Panc1 (cell line): ENCODE measurements around the gene VOPP1. TPM values are rescaled to one million over a fixed set of nuclear protein-coding genes. Genes with fewer than 3 reads are reported as not detected.

Source experiments
- ATAC-seq: fragments of 200-7000 bp; cut with Tn5 transposase; 2 replicates; pipeline ENCODE4 v1.9.1; 2020; ENCODE audit warnings: mild to moderate bottlenecking, moderate library complexity
- BruUV-seq: library from RNA; stranded (reverse); fragments of 400-500 nt; replicated peaks from 2 replicates; lab custom pipeline; 2021; lab: Mats Ljungman, UMichigan
- CTCF ChIA-PET: fragments of 300-600 bp; sonication (Branson Sonifier 250); formaldehyde crosslinking; loops from one replicate; lab custom pipeline; 2022; ENCODE audit warnings: antibody characterized with exemption; lab: Charles Lee
- POLR2A ChIA-PET: fragments of 300-600 bp; sonication (Branson Sonifier 250); formaldehyde crosslinking; loops from one replicate; lab custom pipeline; 2022; ENCODE audit warnings: antibody characterized with exemption; lab: Charles Lee
- DNase-seq: peaks from one replicate; pipeline ENCODE4 v3.0.0-alpha.2; 2010; ENCODE audit warnings: low read depth, low spot score
- H3K27ac ChIP-seq: 2 replicates; pipeline ENCODE4 v1.5.1; 2011; ENCODE audit warnings: mild to moderate bottlenecking, low read length, inconsistent platforms
- H3K27me3 ChIP-seq: fragments of 200-500 bp; sonication (Bioruptor generic); 2 replicates; pipeline ENCODE4 v1.6.0; 2014; ENCODE audit warnings: low read length, inconsistent platforms; ENCODE audit not compliant: control insufficient read depth, insufficient read depth
- H3K36me3 ChIP-seq: fragments of 200-500 bp; sonication (Bioruptor generic); 2 replicates; pipeline ENCODE4 v1.5.1; 2014; ENCODE audit warnings: inconsistent platforms, mild to moderate bottlenecking, low read length, moderate library complexity; ENCODE audit not compliant: control insufficient read depth, insufficient read depth
- H3K4me1 ChIP-seq: 2 replicates; pipeline ENCODE4 v1.5.1; 2011; ENCODE audit warnings: inconsistent platforms, mild to moderate bottlenecking, low read length, moderate library complexity; ENCODE audit not compliant: control insufficient read depth, insufficient read depth
- H3K4me3 ChIP-seq, 2 experiments: 2 replicates each; pipeline ENCODE4 v1.5.1; 2011 to 2012; ENCODE audit warnings: low read depth in 2 of 2, low read length in 2 of 2, mild to moderate bottlenecking in 2 of 2, inconsistent platforms in 1 of 2, moderate library complexity in 1 of 2
- H3K9me3 ChIP-seq: fragments of 200-500 bp; sonication (Bioruptor generic); 2 replicates; pipeline ENCODE4 v1.5.1; 2014; ENCODE audit warnings: low read depth, mild to moderate bottlenecking, inconsistent platforms, low read length, moderate library complexity; ENCODE audit not compliant: control insufficient read depth, insufficient read depth
- POLR2AphosphoS5 ChIP-seq: IDR thresholded peaks from 2 replicates; pipeline ENCODE4 v1.6.1; 2012; ENCODE audit warnings: mild to moderate bottlenecking, low read depth, low read length, moderate library complexity
- SIN3A ChIP-seq: IDR thresholded peaks from 2 replicates; pipeline ENCODE4 v1.6.1; 2012; ENCODE audit warnings: low read depth, mild to moderate bottlenecking, low read length, moderate library complexity, borderline replicate concordance; ENCODE audit not compliant: insufficient read depth
- TCF7L2 ChIP-seq: IDR thresholded peaks from 2 replicates; pipeline ENCODE4 v1.6.1; 2011; ENCODE audit warnings: mild to moderate bottlenecking, low read depth, low read length, inconsistent platforms
- in situ Hi-C: cut with HindIII; loops from 2 replicates; pipeline ENCODE4 v1.10.0; 2016; ENCODE audit warnings: low sequenced_read_pairs, low pct_unique_long_range_greater_than_20kb
- intact Hi-C: fragments of 100-400 bp; cut with micrococcal nuclease; formaldehyde crosslinking; loops from one replicate; pipeline ENCODE4 v1.10.0; 2022; ENCODE audit not compliant: unreplicated experiment
- total RNA-seq: library from RNA; stranded (reverse); gene quantifications from one replicate; pipeline ENCODE4 v1.2.1, GENCODE V29; 2021; ENCODE audit not compliant: unreplicated experiment
- TF ChIP-seq, protein P1 (sequence below): fragments of 450-650 bp; IDR thresholded peaks from 2 replicates; pipeline ENCODE4 v1.5.1; 2017; ENCODE audit warnings: mild to moderate bottlenecking
- TF ChIP-seq, protein P2 (sequence below), 2 experiments: IDR thresholded peaks; 2 replicates each; pipeline ENCODE4 v1.6.1; 2011 to 2012; ENCODE audit warnings: low read depth in 2 of 2, control low read depth in 1 of 2, low read length in 1 of 2, mild to moderate bottlenecking in 1 of 2, moderate library complexity in 1 of 2; ENCODE audit not compliant: insufficient read depth in 1 of 2

VOPP1 gene
- total RNA-seq, 1 experiment from 2014 or later: 131 TPM

DNA sequence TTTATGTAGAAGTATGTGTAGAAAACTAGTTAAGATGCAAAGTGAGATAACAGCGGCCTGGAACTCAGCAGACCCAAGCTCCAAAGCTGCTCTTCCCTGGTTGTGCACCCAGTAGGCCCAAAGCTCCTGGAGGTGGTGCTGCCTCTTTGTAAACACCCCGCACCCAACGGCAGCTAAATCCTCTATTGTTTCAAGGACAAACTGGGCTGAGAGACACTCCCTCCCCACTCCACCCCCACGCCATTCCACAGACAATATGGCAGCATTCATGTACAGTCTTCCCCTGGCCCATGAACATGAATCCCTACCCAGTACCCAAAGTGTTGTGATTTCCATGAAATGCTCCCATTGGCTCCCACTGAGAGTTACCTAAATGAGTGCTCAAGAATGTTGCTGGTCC lies 73.5 kb downstream of the VOPP1 start:
- TF ChIP-seq SIN3A (no peak), POLR2AphosphoS5 (no peak), TCF7L2 (no peak)
- TF ChIP-seq, protein P1, sequence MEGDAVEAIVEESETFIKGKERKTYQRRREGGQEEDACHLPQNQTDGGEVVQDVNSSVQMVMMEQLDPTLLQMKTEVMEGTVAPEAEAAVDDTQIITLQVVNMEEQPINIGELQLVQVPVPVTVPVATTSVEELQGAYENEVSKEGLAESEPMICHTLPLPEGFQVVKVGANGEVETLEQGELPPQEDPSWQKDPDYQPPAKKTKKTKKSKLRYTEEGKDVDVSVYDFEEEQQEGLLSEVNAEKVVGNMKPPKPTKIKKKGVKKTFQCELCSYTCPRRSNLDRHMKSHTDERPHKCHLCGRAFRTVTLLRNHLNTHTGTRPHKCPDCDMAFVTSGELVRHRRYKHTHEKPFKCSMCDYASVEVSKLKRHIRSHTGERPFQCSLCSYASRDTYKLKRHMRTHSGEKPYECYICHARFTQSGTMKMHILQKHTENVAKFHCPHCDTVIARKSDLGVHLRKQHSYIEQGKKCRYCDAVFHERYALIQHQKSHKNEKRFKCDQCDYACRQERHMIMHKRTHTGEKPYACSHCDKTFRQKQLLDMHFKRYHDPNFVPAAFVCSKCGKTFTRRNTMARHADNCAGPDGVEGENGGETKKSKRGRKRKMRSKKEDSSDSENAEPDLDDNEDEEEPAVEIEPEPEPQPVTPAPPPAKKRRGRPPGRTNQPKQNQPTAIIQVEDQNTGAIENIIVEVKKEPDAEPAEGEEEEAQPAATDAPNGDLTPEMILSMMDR: no peak
- TF ChIP-seq, protein P2, sequence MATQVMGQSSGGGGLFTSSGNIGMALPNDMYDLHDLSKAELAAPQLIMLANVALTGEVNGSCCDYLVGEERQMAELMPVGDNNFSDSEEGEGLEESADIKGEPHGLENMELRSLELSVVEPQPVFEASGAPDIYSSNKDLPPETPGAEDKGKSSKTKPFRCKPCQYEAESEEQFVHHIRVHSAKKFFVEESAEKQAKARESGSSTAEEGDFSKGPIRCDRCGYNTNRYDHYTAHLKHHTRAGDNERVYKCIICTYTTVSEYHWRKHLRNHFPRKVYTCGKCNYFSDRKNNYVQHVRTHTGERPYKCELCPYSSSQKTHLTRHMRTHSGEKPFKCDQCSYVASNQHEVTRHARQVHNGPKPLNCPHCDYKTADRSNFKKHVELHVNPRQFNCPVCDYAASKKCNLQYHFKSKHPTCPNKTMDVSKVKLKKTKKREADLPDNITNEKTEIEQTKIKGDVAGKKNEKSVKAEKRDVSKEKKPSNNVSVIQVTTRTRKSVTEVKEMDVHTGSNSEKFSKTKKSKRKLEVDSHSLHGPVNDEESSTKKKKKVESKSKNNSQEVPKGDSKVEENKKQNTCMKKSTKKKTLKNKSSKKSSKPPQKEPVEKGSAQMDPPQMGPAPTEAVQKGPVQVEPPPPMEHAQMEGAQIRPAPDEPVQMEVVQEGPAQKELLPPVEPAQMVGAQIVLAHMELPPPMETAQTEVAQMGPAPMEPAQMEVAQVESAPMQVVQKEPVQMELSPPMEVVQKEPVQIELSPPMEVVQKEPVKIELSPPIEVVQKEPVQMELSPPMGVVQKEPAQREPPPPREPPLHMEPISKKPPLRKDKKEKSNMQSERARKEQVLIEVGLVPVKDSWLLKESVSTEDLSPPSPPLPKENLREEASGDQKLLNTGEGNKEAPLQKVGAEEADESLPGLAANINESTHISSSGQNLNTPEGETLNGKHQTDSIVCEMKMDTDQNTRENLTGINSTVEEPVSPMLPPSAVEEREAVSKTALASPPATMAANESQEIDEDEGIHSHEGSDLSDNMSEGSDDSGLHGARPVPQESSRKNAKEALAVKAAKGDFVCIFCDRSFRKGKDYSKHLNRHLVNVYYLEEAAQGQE (IDR thresholded peaks at IDR 0.05; ENCODE audit: insufficient read depth in 1 of 2, low read depth in 2 of 2, low read length in 1 of 2): no peak
- Histone ChIP-seq H3K36me3 (no peaks in the 10 kb centered on the region), H3K4me1 (no peaks in the 10 kb centered on the region), H3K27ac (no peak overlapping the region), H3K9me3 (no peaks in the 10 kb centered on the region), H3K4me3 (no peak overlapping the region), H3K27me3 (no peaks in the 10 kb centered on the region)
- no TSS peak for BruUV-seq
- ChIA-PET CTCF (no interaction called here), POLR2A (no interaction called here)
- intact Hi-C loops (no loop called here), in situ Hi-C loops (no loop called here)
- ATAC-seq (no peak), DNase-seq (no peak)

DNA sequence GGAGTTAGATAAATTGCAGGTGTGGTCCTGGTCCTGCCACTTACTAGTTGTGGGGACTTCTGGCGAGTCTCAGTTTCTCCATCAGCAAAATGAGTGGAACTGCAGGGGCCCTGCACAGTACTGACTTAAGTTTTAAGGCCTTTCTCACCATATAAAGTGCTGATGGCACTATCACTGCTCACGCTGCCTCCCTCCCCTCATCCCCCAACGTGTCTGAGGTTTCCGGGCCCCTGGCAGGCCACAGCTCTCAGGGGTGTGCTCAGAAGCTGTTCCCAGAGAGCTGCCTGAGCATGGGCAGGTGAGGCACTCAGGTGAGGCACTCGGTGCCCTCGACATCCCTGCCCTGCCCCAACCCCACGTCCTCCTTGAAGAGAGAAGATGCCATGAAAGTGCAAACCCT lies 74.2 kb downstream of the VOPP1 start:
- CTCF ChIA-PET: no interaction called here
- no peaks in the 10 kb centered on the region for H3K9me3 ChIP-seq

More for the DNA sequence above, 74.2 kb downstream of the VOPP1 start:
- H3K4me3 ChIP-seq: no peak overlapping the region
- no peak for DNase-seq
- H3K27me3 ChIP-seq: no peaks in the 10 kb centered on the region
- POLR2A ChIA-PET: no interaction called here
- in situ Hi-C loops (no loop called here), intact Hi-C loops (no loop called here)
- no peaks in the 10 kb centered on the region for H3K4me1 ChIP-seq
- no peak overlapping the region for H3K27ac ChIP-seq
- no peak for ATAC-seq
- BruUV-seq: no TSS peak
- H3K36me3 ChIP-seq: no peaks in the 10 kb centered on the region
- no peak for TF ChIP-seq SIN3A
- no peak for TF ChIP-seq TCF7L2
- no peak for TF ChIP-seq POLR2AphosphoS5
- TF ChIP-seq, protein P2 (IDR thresholded peaks at IDR 0.05; ENCODE audit: insufficient read depth in 1 of 2, low read depth in 2 of 2, low read length in 1 of 2): no peak
- TF ChIP-seq, protein P1: no peak
